OCI-LY7 (cell line): ENCODE data around the gene KCNQ5.

ENCODE experiments used
- EZH2phosphoT487 ChIP-seq: fragments of 200-600 bp; sonication (generic); IDR thresholded peaks from 2 replicates; pipeline ENCODE4 v1.6.1; 2018; ENCODE audit warnings: low read depth, borderline replicate concordance, mild to moderate bottlenecking, mixed run types, antibody characterized with exemption, low read length, moderate library complexity, mixed read lengths
- TF ChIP-seq, protein P1 (sequence below): fragments of 200-600 bp; sonication (generic); conservative IDR thresholded peaks from 2 replicates; pipeline ENCODE4 v1.5.1; 2014; ENCODE audit warnings: mild to moderate bottlenecking, antibody characterized with exemption, low read length, moderate library complexity, mixed read lengths

GRCh38 chr6:72622094-72622940, 453 bp downstream of the KCNQ5 start:
- TF ChIP-seq, protein P1, sequence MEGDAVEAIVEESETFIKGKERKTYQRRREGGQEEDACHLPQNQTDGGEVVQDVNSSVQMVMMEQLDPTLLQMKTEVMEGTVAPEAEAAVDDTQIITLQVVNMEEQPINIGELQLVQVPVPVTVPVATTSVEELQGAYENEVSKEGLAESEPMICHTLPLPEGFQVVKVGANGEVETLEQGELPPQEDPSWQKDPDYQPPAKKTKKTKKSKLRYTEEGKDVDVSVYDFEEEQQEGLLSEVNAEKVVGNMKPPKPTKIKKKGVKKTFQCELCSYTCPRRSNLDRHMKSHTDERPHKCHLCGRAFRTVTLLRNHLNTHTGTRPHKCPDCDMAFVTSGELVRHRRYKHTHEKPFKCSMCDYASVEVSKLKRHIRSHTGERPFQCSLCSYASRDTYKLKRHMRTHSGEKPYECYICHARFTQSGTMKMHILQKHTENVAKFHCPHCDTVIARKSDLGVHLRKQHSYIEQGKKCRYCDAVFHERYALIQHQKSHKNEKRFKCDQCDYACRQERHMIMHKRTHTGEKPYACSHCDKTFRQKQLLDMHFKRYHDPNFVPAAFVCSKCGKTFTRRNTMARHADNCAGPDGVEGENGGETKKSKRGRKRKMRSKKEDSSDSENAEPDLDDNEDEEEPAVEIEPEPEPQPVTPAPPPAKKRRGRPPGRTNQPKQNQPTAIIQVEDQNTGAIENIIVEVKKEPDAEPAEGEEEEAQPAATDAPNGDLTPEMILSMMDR: peak; percentile 48; the same call in 1 of the 2 replicates
- TF ChIP-seq EZH2phosphoT487: no peak
